Neuronal stem cell (in vitro differentiated cells): ENCODE data around the gene RGS4.

Experiments
- DNase-seq: peaks from one replicate; pipeline ENCODE4 v3.0.0-alpha.2; 2013; ENCODE audit warnings: low spot score
- H2AFZ ChIP-seq: one replicate; pipeline ENCODE4 v1.6.1; 2013; ENCODE audit warnings: mild to moderate bottlenecking, low read length, inconsistent platforms
- H2AK5ac ChIP-seq: 2 replicates; pipeline ENCODE4 v1.6.1; 2013; ENCODE audit warnings: low read depth, mild to moderate bottlenecking, inconsistent platforms, low read length, moderate library complexity, mixed read lengths
- H2BK120ac ChIP-seq: 2 replicates; pipeline ENCODE4 v1.6.1; 2013; ENCODE audit warnings: low read depth, mild to moderate bottlenecking, inconsistent platforms, low read length, moderate library complexity, mixed read lengths
- H2BK12ac ChIP-seq: one replicate; pipeline ENCODE4 v1.6.1; 2013; ENCODE audit warnings: low read length, inconsistent platforms
- H2BK15ac ChIP-seq: 2 replicates; pipeline ENCODE4 v1.6.1; 2013; ENCODE audit warnings: mild to moderate bottlenecking, low read length, inconsistent platforms, mixed read lengths
- H2BK5ac ChIP-seq: one replicate; pipeline ENCODE4 v1.6.1; 2013; ENCODE audit warnings: inconsistent platforms, mild to moderate bottlenecking, low read length, moderate library complexity
- H3K14ac ChIP-seq: one replicate; pipeline ENCODE4 v1.6.1; 2013; ENCODE audit warnings: low read length, inconsistent platforms
- H3K18ac ChIP-seq: 2 replicates; pipeline ENCODE4 v1.6.1; 2013; ENCODE audit warnings: low read length, inconsistent platforms
- H3K23ac ChIP-seq: 2 replicates; pipeline ENCODE4 v1.6.1; 2013; ENCODE audit warnings: low read depth, mild to moderate bottlenecking, mixed read lengths, low read length, inconsistent platforms; ENCODE audit not compliant: poor library complexity
- H3K27ac ChIP-seq: replicated peaks from 3 replicates; pipeline ENCODE4 v1.5.1; 2013; ENCODE audit warnings: low read length, inconsistent platforms
- H3K27me3 ChIP-seq, 3 experiments: 2 replicates each; pipeline ENCODE4 v1.6.1; 2013; ENCODE audit warnings: low read length in 3 of 3, mild to moderate bottlenecking in 2 of 3, inconsistent platforms in 1 of 3, low read depth in 1 of 3, mixed read lengths in 1 of 3, moderate library complexity in 1 of 3; ENCODE audit not compliant: control insufficient read depth in 3 of 3, insufficient read depth in 3 of 3
- H3K36me3 ChIP-seq, 2 donors: replicated peaks in 1 of 2; 2 replicates each; pipeline ENCODE4 v1.6.1; 2013; ENCODE audit warnings: low read length in 2 of 2; ENCODE audit not compliant: control insufficient read depth in 2 of 2, insufficient read depth in 2 of 2
- H3K4ac ChIP-seq: 2 replicates; pipeline ENCODE4 v1.6.1; 2013; ENCODE audit warnings: inconsistent platforms, mild to moderate bottlenecking, low read length, moderate library complexity
- H3K4me1 ChIP-seq, 2 donors: 1 replicate in 1 of 2; 2 replicates in 1 of 2; pipeline ENCODE4 v1.6.1; 2013; ENCODE audit warnings: low read length in 2 of 2, low read depth in 1 of 2; ENCODE audit not compliant: control insufficient read depth in 2 of 2, insufficient read depth in 1 of 2
- H3K4me2 ChIP-seq: one replicate; pipeline ENCODE4 v1.6.1; 2013; ENCODE audit warnings: mild to moderate bottlenecking, low read length, inconsistent platforms; ENCODE audit not compliant: insufficient read depth, poor library complexity, severe bottlenecking
- H3K4me3 ChIP-seq, 2 donors: 2 replicates each; pipeline ENCODE4 v1.5.1; 2013; ENCODE audit warnings: low read length in 2 of 2, mild to moderate bottlenecking in 2 of 2, inconsistent platforms in 1 of 2, moderate library complexity in 1 of 2
- H3K79me1 ChIP-seq: one replicate; pipeline ENCODE4 v1.6.1; 2013; ENCODE audit warnings: low read depth, mild to moderate bottlenecking, inconsistent platforms, low read length, moderate library complexity
- H3K9ac ChIP-seq: one replicate; pipeline ENCODE4 v1.6.1; 2013; ENCODE audit warnings: mild to moderate bottlenecking, low read depth, low read length, inconsistent platforms; ENCODE audit not compliant: poor library complexity
- H3K9me3 ChIP-seq, 2 donors: replicated peaks in 1 of 2; 2 replicates each; pipeline versions ENCODE3 to v1.6.1; 2013; ENCODE audit warnings: low read length in 2 of 2, mild to moderate bottlenecking in 2 of 2, inconsistent platforms in 1 of 2, low read depth in 1 of 2, mixed read lengths in 1 of 2, moderate library complexity in 1 of 2; ENCODE audit not compliant: control insufficient read depth in 2 of 2, insufficient read depth in 1 of 2
- H4K8ac ChIP-seq: one replicate; pipeline ENCODE4 v1.6.1; 2013; ENCODE audit warnings: low read depth, mild to moderate bottlenecking, inconsistent platforms, low read length, moderate library complexity
- H4K91ac ChIP-seq: one replicate; pipeline ENCODE4 v1.6.1; 2013; ENCODE audit warnings: low read length, low read depth, mild to moderate bottlenecking, inconsistent platforms; ENCODE audit not compliant: poor library complexity
- WGBS, 2 donors: extraction: QIAGEN DNeasy Blood & Tissue Kit; methylation state at CpG; one replicate each; pipeline ENCODE4 v1.1.7; 2013; ENCODE audit warnings: missing lambda C conversion rate in 2 of 2, mixed read lengths in 1 of 2; ENCODE audit not compliant: insufficient read length in 2 of 2, insufficient replicate concordance in 1 of 2; ENCODE audit errors: extremely low coverage in 2 of 2; 5-methylcytosine and 5-hydroxymethylcytosine counted together

RGS4 gene

GRCh38 chr1:163066168-163066567, 3.0 kb upstream of the RGS4 start:
- no peak overlapping the region for H3K4me3 ChIP-seq
- no peak overlapping the region for H2AFZ ChIP-seq
- H3K36me3 ChIP-seq: no peaks in the 10 kb centered on the region
- no peaks in the 10 kb centered on the region for H3K79me1 ChIP-seq
- H4K8ac ChIP-seq: no peak overlapping the region
- no peak overlapping the region for H3K4ac ChIP-seq
- H3K14ac ChIP-seq: no peak overlapping the region
- WGBS, 2 donors: no CpG with 5 or more reads among the region's 1 CpG
- no peak overlapping the region for H3K27ac ChIP-seq
- no peak overlapping the region for H3K18ac ChIP-seq
- H3K9ac ChIP-seq: no peak overlapping the region
- no peak overlapping the region for H3K23ac ChIP-seq
- DNase-seq: no peak
- peaks cover 3% of the 10 kb centered on the region in 2 donors for H3K4me1 ChIP-seq
- no peak overlapping the region for H4K91ac ChIP-seq
- no peaks in the 10 kb centered on the region for H3K9me3 ChIP-seq
- no peak overlapping the region for H2BK15ac ChIP-seq
- no peak overlapping the region for H2BK120ac ChIP-seq
- no peak overlapping the region for H2BK12ac ChIP-seq
- peaks cover 0 to 14% (median 0%) of the 10 kb centered on the region in 3 experiments for H3K27me3 ChIP-seq
- H3K4me2 ChIP-seq: no peak overlapping the region
- no peak overlapping the region for H2BK5ac ChIP-seq
- no peak overlapping the region for H2AK5ac ChIP-seq

- WGBS, 2 donors: no CpG with 5 or more reads among the region's 2 CpGs
- no peaks in the 10 kb centered on the region for H3K9me3 ChIP-seq
- DNase-seq: no peak
- no peak overlapping the region for H3K23ac ChIP-seq
- H3K9ac ChIP-seq: no peak overlapping the region
- no peak overlapping the region for H3K14ac ChIP-seq
- no peak overlapping the region for H3K4me2 ChIP-seq
- peaks cover 3% of the 10 kb centered on the region in 2 donors for H3K4me1 ChIP-seq
- no peak overlapping the region for H3K27ac ChIP-seq
- H3K27me3 ChIP-seq: peaks cover 0 to 14% (median 0%) of the 10 kb centered on the region in 3 experiments
- no peak overlapping the region for H2BK15ac ChIP-seq
- no peaks in the 10 kb centered on the region for H3K79me1 ChIP-seq
- H4K8ac ChIP-seq: no peak overlapping the region
- no peak overlapping the region for H3K18ac ChIP-seq
- no peak overlapping the region for H4K91ac ChIP-seq
- H2BK12ac ChIP-seq: no peak overlapping the region
- no peak overlapping the region for H3K4me3 ChIP-seq
- H2BK120ac ChIP-seq: no peak overlapping the region
- H2AK5ac ChIP-seq: no peak overlapping the region
- no peak overlapping the region for H2BK5ac ChIP-seq
- no peak overlapping the region for H2AFZ ChIP-seq
- H3K36me3 ChIP-seq: no peaks in the 10 kb centered on the region
- H3K4ac ChIP-seq: no peak overlapping the region
Observed at GRCh38 chr1:163066686-163067085, 2.5 kb upstream of the RGS4 start.

- no peak overlapping the region for H4K8ac ChIP-seq
- H3K27ac ChIP-seq: no peak overlapping the region
- H3K18ac ChIP-seq: no peak overlapping the region
- no peak overlapping the region for H3K14ac ChIP-seq
- H3K4ac ChIP-seq: no peak overlapping the region
- no peak overlapping the region for H2BK120ac ChIP-seq
- no peak overlapping the region for H2AK5ac ChIP-seq
- H3K79me1 ChIP-seq: no peaks in the 10 kb centered on the region
- H3K23ac ChIP-seq: no peak overlapping the region
- H3K9ac ChIP-seq: no peak overlapping the region
- WGBS, 2 donors: no CpG with 5 or more reads among the region's 5 CpGs
- no peak overlapping the region for H3K4me3 ChIP-seq
- H3K27me3 ChIP-seq: peaks cover 0 to 14% (median 0%) of the 10 kb centered on the region in 3 experiments
- peaks cover 2 to 3% of the 10 kb centered on the region in 2 donors for H3K4me1 ChIP-seq
- no peaks in the 10 kb centered on the region for H3K36me3 ChIP-seq
- no peak overlapping the region for H3K4me2 ChIP-seq
- no peak overlapping the region for H2BK12ac ChIP-seq
- no peaks in the 10 kb centered on the region for H3K9me3 ChIP-seq
- H2AFZ ChIP-seq: peak overlapping the region; percentile 48
- H2BK5ac ChIP-seq: no peak overlapping the region
- no peak for DNase-seq
- no peak overlapping the region for H4K91ac ChIP-seq
- no peak overlapping the region for H2BK15ac ChIP-seq
Observed at GRCh38 chr1:163068716-163069115, 445 bp upstream of the RGS4 start.

- Histone ChIP-seq H3K27ac (no peak overlapping the region), H3K9me3 (no peaks in the 10 kb centered on the region), H3K4ac (no peak overlapping the region), H3K14ac (no peak overlapping the region), H2BK120ac (no peak overlapping the region), H3K18ac (no peak overlapping the region), H3K4me3 (no peak overlapping the region), H3K9ac (no peak overlapping the region), H2AK5ac (no peak overlapping the region), H3K79me1 (no peaks in the 10 kb centered on the region), H4K8ac (no peak overlapping the region), H2BK5ac (no peak overlapping the region), H3K4me1 (peaks cover 2 to 3% of the 10 kb centered on the region in 2 donors), H2BK12ac (no peak overlapping the region), H2BK15ac (no peak overlapping the region), H2AFZ (peak overlapping the region; percentile 80), H3K36me3 (no peaks in the 10 kb centered on the region), H3K23ac (no peak overlapping the region), H3K4me2 (no peak overlapping the region), H4K91ac (no peak overlapping the region), H3K27me3 (peaks cover 0 to 14% (median 0%) of the 10 kb centered on the region in 3 experiments)
- no CpG with 5 or more reads among the region's 2 CpGs for WGBS, 2 donors
- no peak for DNase-seq
Observed at GRCh38 chr1:163069655-163070277, 605 bp downstream of the RGS4 start.
